SK-N-MC (cell line): ENCODE measurements around the gene DUSP28.

ENCODE experiments used
- EZH2 ChIP-seq: fragments of 200-600 bp; sonication (generic); IDR thresholded peaks from one replicate; pipeline ENCODE4 v1.6.1; 2017; ENCODE audit warnings: antibody characterized with exemption
- POLR2AphosphoS5 ChIP-seq: IDR thresholded peaks from 2 replicates; pipeline ENCODE4 v1.6.1; 2012; ENCODE audit warnings: mild to moderate bottlenecking, low read depth, low read length, borderline replicate concordance

GRCh38 chr2:240601831-240602160 lies 41.6 kb downstream of the DUSP28 start:
- TF ChIP-seq POLR2AphosphoS5 = no peak
- TF ChIP-seq EZH2 = no peak
